ENCODE results near the gene KSR1.

- TF ChIP-seq CTCF (IDR thresholded peaks at IDR 0.05; ENCODE audit: low read depth, low read length): no peak
- no peak for TF ChIP-seq EZH2phosphoT487 (IDR thresholded peaks at IDR 0.05; ENCODE audit: low read depth)
These were observed 67.5 kb downstream of the KSR1 start for GRCh38 chr17:27523712-27524111.

Measured in OCI-LY3 (cell line).